ENCODE measurements around the gene SLC38A10.

The SLC38A10 gene

GRCh38 chr17:81317530-81317821 is 22.4 kb upstream of the SLC38A10 start:
- Histone ChIP-seq H3K27ac (ENCODE audit: low read depth, low read length) (no peak overlapping the region), H3K79me2 (ENCODE audit: control insufficient read depth, low read length) (no peaks in the 10 kb centered on the region), H3K4me3 (ENCODE audit: low read length) (no peak overlapping the region), H3K9me2 (replicated peaks; ENCODE audit: control insufficient read depth, low read length) (no peaks in the 10 kb centered on the region), H3K36me3 (ENCODE audit: control insufficient read depth, low read length) (no peaks in the 10 kb centered on the region), H3K4me2 (ENCODE audit: low read length) (no peak overlapping the region), H3F3A (ENCODE audit: control insufficient read depth, insufficient read depth) (no peaks in the 10 kb centered on the region), H4K20me1 (ENCODE audit: control insufficient read depth, insufficient read depth, low read depth, low read length) (no peaks in the 10 kb centered on the region), H3K4me1 (ENCODE audit: control insufficient read depth, low read length) (no peaks in the 10 kb centered on the region), H3K27me3 (ENCODE audit: control insufficient read depth, low read length) (no peaks in the 10 kb centered on the region), H3K9me3 (ENCODE audit: control insufficient read depth, insufficient read depth, low read length) (no peaks in the 10 kb centered on the region)
- no peak for TF ChIP-seq EZH2phosphoT487 (IDR thresholded peaks at IDR 0.05; ENCODE audit: borderline replicate concordance, low read length)
- TF ChIP-seq, protein P1, sequence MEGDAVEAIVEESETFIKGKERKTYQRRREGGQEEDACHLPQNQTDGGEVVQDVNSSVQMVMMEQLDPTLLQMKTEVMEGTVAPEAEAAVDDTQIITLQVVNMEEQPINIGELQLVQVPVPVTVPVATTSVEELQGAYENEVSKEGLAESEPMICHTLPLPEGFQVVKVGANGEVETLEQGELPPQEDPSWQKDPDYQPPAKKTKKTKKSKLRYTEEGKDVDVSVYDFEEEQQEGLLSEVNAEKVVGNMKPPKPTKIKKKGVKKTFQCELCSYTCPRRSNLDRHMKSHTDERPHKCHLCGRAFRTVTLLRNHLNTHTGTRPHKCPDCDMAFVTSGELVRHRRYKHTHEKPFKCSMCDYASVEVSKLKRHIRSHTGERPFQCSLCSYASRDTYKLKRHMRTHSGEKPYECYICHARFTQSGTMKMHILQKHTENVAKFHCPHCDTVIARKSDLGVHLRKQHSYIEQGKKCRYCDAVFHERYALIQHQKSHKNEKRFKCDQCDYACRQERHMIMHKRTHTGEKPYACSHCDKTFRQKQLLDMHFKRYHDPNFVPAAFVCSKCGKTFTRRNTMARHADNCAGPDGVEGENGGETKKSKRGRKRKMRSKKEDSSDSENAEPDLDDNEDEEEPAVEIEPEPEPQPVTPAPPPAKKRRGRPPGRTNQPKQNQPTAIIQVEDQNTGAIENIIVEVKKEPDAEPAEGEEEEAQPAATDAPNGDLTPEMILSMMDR (IDR thresholded peaks at IDR 0.05; ENCODE audit: low read depth, low read length, poor library complexity, severe bottlenecking): no peak

DNA sequence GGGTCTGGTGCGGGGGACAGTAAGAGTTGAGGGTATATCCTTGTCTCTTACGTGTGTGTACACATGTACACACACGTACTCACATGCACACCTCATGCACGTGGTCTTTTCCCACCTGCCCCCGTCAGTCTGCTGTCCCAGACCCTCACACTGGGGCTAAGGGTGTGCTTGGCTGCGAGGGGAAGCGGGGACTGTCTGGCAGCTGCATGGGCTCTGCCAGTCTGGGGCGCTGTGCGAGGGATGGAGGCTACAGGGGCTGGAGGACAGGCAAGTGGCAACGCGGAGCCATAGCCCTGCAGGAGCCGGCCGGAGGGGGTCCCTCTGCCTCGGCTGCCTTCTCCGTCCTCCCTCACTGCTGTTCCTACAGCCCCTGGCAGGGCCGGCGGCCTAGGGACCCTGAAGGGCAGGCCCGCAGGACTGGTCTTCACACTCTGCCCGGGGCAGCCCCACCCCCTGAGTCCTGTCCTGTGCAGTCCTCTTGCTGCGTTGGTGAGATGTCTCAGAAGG is 20.8 kb upstream of the SLC38A10 start:
- Histone ChIP-seq H3K27me3 (ENCODE audit: control insufficient read depth, low read length) (no peaks in the 10 kb centered on the region), H3K4me2 (ENCODE audit: low read length) (no peak overlapping the region)
- TF ChIP-seq, protein P1 (IDR thresholded peaks at IDR 0.05; ENCODE audit: low read depth, low read length, poor library complexity, severe bottlenecking): no peak
- TF ChIP-seq EZH2phosphoT487 (IDR thresholded peaks at IDR 0.05; ENCODE audit: borderline replicate concordance, low read length): no peak

GRCh38 chr17:81315129-81315884 is 20.2 kb upstream of the SLC38A10 start:
- Histone ChIP-seq H4K20me1 (ENCODE audit: control insufficient read depth, insufficient read depth, low read depth, low read length) (no peaks in the 10 kb centered on the region), H3F3A (ENCODE audit: control insufficient read depth, insufficient read depth) (no peaks in the 10 kb centered on the region), H3K27ac (ENCODE audit: low read depth, low read length) (no peak overlapping the region), H3K4me1 (ENCODE audit: control insufficient read depth, low read length) (no peaks in the 10 kb centered on the region), H3K4me2 (ENCODE audit: low read length) (no peak overlapping the region), H3K9me3 (ENCODE audit: control insufficient read depth, insufficient read depth, low read length) (no peaks in the 10 kb centered on the region), H3K27me3 (ENCODE audit: control insufficient read depth, low read length) (no peaks in the 10 kb centered on the region), H3K9me2 (replicated peaks; ENCODE audit: control insufficient read depth, low read length) (no peaks in the 10 kb centered on the region), H3K4me3 (ENCODE audit: low read length) (no peak overlapping the region), H3K79me2 (ENCODE audit: control insufficient read depth, low read length) (no peaks in the 10 kb centered on the region), H3K36me3 (ENCODE audit: control insufficient read depth, low read length) (no peaks in the 10 kb centered on the region)
- TF ChIP-seq, protein P1 (IDR thresholded peaks at IDR 0.05; ENCODE audit: low read depth, low read length, poor library complexity, severe bottlenecking): no peak
- no peak for TF ChIP-seq EZH2phosphoT487 (IDR thresholded peaks at IDR 0.05; ENCODE audit: borderline replicate concordance, low read length)

More for the DNA sequence above, 20.8 kb upstream of the SLC38A10 start:
- no peak overlapping the region for H3K4me3 ChIP-seq (ENCODE audit: low read length)
- H4K20me1 ChIP-seq (ENCODE audit: control insufficient read depth, insufficient read depth, low read depth, low read length): no peaks in the 10 kb centered on the region
- no peaks in the 10 kb centered on the region for H3K79me2 ChIP-seq (ENCODE audit: control insufficient read depth, low read length)
- no peaks in the 10 kb centered on the region for H3K36me3 ChIP-seq (ENCODE audit: control insufficient read depth, low read length)
- H3K4me1 ChIP-seq (ENCODE audit: control insufficient read depth, low read length): no peaks in the 10 kb centered on the region
- no peaks in the 10 kb centered on the region for H3F3A ChIP-seq (ENCODE audit: control insufficient read depth, insufficient read depth)
- no peaks in the 10 kb centered on the region for H3K9me2 ChIP-seq (replicated peaks; ENCODE audit: control insufficient read depth, low read length)
- no peak overlapping the region for H3K27ac ChIP-seq (ENCODE audit: low read depth, low read length)
- no peaks in the 10 kb centered on the region for H3K9me3 ChIP-seq (ENCODE audit: control insufficient read depth, insufficient read depth, low read length)
